ENCODE results near the gene EME2. TPM values are rescaled to one million over a fixed set of nuclear protein-coding genes. Genes with fewer than 3 reads are reported as not detected.
"Not testable (repeated sequence)": the region's sequence is repeated elsewhere in the genome, so short reads cannot be mapped to it uniquely, and the experiment has no call there.

The EME2 gene
- total RNA-seq, 1 experiment from 2014 or later = 10.4 TPM

GRCh38 chr16:1787322-1788094, 14.9 kb downstream of the EME2 start:
- in situ Hi-C loops (cut with HindIII; ENCODE audit: low sequenced_read_pairs) = no loop called here
- no peak for DNase-seq (ENCODE audit: low spot score)

DNA sequence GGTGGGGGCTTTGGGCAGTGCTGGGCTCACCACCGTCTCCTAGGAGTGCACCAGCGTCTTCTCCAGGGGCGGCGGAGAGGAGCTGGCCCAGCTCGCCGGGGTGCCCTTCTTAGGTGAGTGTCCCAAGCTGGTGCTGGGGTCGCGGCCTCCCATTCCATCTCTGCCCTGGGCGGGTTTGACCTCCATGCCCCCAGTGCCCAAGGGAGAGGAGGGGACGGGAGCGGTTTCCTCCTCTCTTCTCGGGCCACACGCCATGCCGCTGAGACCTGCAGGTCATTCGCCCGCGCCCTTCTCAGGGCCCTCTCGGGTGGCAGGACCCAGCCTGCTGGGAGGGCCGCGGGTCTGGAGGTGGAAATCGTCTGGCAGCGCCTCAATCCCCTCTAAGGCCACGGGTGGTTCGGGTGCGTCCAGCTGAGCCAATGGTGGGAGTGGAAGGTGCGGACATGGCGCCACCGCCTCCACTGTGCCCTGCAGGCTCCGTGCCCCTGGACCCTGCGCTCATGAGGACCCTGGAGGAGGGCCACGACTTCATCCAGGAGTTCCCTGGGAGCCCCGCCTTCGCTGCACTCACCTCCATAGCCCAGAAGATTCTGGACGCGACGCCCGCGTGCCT, 15.6 kb downstream of the EME2 start:
- in situ Hi-C loops (cut with HindIII; ENCODE audit: low sequenced_read_pairs) = no loop called here
- no peak for DNase-seq (ENCODE audit: low spot score)

DNA sequence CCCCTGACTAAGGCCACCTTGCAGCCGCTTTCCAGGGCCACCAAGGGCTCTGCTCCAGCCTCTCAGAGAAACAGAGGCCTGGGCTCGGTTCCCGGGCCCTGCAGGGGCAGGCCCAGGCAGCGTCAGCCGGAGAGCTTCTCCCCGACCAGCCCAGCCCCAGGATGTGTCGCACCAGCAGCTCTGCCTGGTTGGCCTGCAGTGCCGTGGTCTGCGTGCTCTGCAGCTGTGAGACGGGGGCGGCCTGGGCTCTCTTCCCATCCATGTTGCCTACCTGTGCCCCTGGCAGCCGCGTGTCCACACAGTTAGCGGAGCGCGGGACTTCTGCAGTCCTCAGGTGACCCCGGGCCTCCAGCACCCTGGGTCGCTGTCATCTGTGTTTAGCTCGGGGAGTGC, 16.1 kb downstream of the EME2 start:
- no peak for DNase-seq (ENCODE audit: low spot score)
- in situ Hi-C loops (cut with HindIII; ENCODE audit: low sequenced_read_pairs) = no loop called here

GRCh38 chr16:1789643-1790045, 17.0 kb downstream of the EME2 start:
- no peak for DNase-seq (ENCODE audit: low spot score)

GRCh38 chr16:1790261-1790610, 17.6 kb downstream of the EME2 start:
- DNase-seq (ENCODE audit: low spot score) = no peak
- in situ Hi-C loops (cut with HindIII; ENCODE audit: low sequenced_read_pairs) = no loop called here

More at GRCh38 chr16:1789643-1790045, 17.0 kb downstream of the EME2 start:
- in situ Hi-C loops (cut with HindIII; ENCODE audit: low sequenced_read_pairs) = no loop called here

DNA sequence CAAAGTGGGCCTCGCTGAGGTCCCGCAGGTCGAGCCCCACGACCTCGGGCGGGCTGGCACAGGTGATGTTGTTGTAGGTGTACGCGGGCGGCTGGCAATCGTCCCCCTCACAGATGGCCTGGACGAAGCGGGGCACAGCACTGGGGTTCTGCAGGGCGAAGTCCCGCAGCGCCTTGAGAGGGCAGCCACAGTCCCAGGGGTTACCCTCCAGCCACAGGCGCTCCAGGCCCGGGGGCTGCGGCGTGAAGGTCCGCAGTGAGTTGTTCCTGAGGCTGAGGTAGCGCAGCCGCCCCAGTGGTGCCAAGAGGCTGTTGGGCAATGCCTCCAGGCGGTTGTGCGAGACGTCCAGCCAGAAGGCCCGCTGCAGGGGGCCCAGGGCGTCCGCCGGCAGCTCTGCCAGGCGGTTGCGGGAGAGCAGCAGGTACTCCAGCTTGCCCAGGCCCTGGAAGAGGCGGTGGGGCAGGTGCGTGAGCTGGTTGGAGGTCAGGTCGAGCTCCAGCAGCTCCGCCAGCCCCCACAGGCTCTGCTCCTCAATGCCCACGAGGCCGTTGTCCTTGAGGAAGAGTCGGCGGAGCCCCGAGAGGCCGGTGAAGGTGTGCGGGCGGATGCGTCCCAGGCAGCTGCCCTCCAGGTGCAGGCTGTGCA, 18.1 kb downstream of the EME2 start:
- in situ Hi-C loops (cut with HindIII; ENCODE audit: low sequenced_read_pairs) = no loop called here
- peak; percentile 72 for DNase-seq (ENCODE audit: low spot score)

DNA sequence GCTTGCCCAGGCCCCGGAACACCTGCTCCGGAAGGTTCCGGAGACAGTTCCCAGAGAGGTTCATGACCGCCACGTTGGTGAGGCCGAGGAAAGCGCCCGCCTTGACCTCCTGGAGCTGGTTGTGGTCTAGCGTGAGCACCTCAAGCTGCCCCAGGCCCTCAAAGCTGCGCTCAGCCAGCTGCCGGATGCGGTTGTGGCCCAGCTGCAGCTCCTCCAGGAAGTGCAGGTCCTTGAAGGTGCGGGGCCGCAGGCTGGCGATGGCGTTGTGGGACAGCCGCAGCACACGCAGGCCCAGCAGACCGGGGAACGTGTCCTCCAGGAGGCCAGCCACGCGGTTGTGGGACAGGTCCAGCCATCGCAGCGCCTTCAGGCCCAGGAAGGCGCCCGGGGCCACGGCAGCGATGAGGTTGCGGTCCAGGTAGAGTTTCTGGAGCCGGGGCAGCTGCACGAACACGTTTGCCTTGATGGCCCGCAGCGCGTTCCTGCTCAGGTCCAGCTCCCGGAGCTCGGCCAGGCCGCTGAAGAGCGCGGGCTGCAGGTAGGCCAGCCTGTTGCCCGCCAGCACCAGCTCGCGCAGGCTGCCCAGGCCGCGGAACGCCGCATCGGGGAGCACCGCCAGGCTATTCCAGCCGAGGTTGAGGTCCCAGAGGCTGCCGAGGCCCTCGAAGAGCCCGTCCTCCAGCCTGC, 18.8 kb downstream of the EME2 start:
- in situ Hi-C loops (cut with HindIII; ENCODE audit: low sequenced_read_pairs) = no loop called here
- DNase-seq (ENCODE audit: low spot score) = no peak

GRCh38 chr16:1791943-1792812, 19.6 kb downstream of the EME2 start:
- DNase-seq (ENCODE audit: low spot score) = no peak
- in situ Hi-C loops (cut with HindIII; ENCODE audit: low sequenced_read_pairs) = no loop called here

DNA sequence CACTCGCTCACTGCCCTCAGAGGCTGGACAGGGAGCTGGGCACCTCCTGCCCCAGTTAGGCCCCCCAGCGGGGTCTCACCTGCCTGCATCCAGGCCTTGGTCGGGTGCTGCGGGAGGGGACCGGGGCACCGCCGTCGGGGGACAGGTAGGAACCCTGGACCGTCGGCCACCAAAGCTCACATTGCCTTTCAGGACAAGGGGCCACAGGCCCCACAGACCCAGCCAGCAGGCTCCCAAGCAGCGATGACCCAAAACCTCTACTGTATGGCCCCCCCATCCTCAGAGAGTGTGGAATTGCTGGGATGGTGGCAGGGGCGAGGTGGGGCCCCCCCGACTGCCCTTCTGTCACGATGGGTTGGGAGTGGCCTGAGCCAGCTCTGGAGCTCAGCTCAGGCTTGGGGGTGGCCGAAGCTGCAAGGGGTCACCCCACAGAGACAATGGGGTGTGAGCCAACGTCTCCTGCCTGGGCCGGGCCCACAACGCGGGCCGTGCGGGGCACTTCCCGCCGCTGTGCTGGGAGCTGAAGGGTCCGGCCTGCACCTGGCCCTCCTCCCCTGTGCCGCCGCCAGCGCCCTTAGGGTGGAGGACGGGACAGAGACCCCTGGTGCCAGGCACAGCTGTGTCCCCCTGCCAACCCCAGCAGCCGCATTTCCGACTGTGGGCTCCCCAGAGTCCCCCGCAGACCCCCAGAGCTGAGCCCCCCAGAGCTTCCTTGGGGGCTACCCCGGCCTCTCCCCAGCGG, 20.4 kb downstream of the EME2 start:
- DNase-seq (ENCODE audit: low spot score) = no peak
- in situ Hi-C loops (cut with HindIII; ENCODE audit: low sequenced_read_pairs) = no loop called here

- DNase-seq (ENCODE audit: low spot score) = no peak
- in situ Hi-C loops (cut with HindIII; ENCODE audit: low sequenced_read_pairs) = no loop called here
These were observed 21.1 kb downstream of the EME2 start, which contains the start of gene IGFALS for GRCh38 chr16:1793578-1794220. Gene IGFALS (minus strand): TSS chr16:1793705. CDS start chr16:1793652, 53 bp downstream.

DNA sequence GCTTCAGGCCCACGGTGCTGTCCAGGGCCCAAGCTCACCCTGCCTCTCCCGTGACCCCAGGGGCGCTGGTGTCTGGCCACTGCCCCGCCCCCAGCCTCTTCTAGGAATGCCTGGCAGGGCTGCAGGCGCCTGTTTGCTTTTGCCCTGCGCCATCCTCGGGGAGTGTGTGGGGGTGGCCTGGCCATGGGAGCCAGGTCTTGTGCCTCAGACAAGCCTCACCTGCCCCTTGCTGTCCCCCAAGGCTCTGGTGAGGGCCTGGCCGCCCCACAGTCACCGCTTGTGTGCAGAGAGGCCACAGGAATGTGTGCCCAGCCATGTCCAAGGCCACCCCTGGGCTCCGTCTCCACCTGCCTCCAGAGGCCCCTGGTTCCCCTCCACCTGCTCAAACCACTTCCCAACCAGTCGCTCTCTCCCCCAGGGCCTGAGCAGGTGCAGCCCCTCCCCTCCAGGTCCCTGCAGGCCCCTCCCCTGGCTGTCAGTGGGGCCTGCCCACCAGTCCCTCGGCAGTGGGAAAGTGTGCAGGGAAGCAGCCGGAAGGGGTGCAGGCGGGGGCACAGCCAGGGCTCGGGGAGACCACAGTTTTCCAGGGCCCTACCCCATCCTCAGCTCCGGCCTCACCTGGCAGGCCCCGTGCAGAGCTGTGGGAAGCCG, 21.7 kb downstream of the EME2 start:
- DNase-seq (ENCODE audit: low spot score) = no peak
- in situ Hi-C loops (cut with HindIII; ENCODE audit: low sequenced_read_pairs) = no loop called here

DNA sequence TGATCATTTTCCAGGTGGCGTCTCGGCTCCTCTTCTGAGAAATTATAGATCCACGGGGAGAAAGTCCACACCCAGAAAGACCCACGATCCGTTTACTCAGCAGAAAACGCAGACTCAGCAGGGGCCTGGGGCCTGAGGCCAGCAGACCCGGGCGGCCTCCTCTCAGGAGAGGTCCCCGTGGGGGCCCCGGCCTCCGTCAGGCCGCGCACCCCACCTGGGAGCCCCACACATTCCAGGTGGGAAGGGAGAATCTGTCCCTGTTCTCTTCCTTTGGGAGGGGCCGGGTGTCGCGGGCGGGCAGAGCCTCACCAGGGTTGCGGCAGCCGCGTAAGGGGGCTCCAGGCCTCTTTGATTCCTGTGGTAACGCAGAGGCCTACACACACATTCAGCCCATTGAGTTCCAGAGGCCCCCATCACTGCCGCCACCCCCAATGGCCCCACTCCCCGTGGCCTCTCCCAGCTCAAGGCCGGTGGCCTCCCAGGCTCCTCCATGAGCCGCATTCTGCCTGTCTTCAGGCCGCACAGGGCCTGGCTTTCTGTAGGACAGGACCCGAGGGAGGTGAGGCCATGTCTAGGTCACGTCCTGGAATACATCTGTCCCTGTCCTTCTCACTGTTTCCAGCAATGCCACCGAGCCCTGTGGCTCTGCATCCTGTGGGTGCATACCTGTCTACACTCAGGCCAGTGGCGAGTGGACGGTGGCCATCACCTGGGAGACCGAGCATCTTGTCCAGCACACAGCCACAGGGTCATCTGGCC, 22.5 kb downstream of the EME2 start:
- DNase-seq (ENCODE audit: low spot score) = no peak
- in situ Hi-C loops (cut with HindIII; ENCODE audit: low sequenced_read_pairs) = no loop called here

GRCh38 chr16:1799263-1799662, 26.7 kb downstream of the EME2 start:
- DNase-seq (ENCODE audit: low spot score); in situ Hi-C loops (cut with HindIII; ENCODE audit: low sequenced_read_pairs): not testable (repeated sequence)

- in situ Hi-C loops (cut with HindIII; ENCODE audit: low sequenced_read_pairs) = no loop called here
- DNase-seq (ENCODE audit: low spot score) = no peak
These were observed 28.1 kb downstream of the EME2 start for GRCh38 chr16:1800701-1801100.

DNA sequence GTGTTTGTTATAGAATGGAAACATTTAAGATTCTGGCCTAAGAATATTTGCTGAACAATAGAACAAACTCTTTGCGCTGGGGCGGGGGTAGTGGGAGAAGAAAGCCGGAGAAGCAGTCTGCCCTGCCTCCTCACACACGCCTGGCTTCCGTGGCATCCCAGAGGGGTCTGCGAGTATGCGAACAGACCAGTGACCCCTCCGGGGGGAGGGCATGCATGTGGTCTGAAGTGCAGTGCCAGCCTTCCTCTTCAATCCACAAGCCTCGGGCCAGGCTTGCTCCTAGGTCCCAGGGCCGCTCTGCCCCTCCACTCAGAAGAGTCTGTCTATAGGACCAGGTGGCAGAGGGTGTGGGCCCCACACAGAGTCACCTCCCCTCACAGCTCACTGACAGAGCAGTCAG, 35.0 kb downstream of the EME2 start:
- no peak for DNase-seq (ENCODE audit: low spot score)
- in situ Hi-C loops (cut with HindIII; ENCODE audit: low sequenced_read_pairs) = no loop called here

- in situ Hi-C loops (cut with HindIII; ENCODE audit: low sequenced_read_pairs) = no loop called here
- no peak for DNase-seq (ENCODE audit: low spot score)
These were observed 36.1 kb downstream of the EME2 start for GRCh38 chr16:1808691-1809090.
